Upper lobe of right lung (tissue), 1 donor: ENCODE results near the gene KIF21B. TPM values are rescaled to one million over a fixed set of nuclear protein-coding genes. Genes with fewer than 3 reads are reported as not detected.

Source experiments
- ATAC-seq: fragments of 200-7000 bp; cut with Tn5 transposase; one replicate; pipeline ENCODE4 v1.9.1; 2020; ENCODE audit warnings: mild to moderate bottlenecking, moderate library complexity
- DNase-seq: peaks from one replicate; pipeline ENCODE4 v3.0.0-alpha.2; 2020
- H3K27ac ChIP-seq: fragments of 200-600 bp; one replicate; pipeline ENCODE4 v1.8.0; 2022
- H3K27me3 ChIP-seq: fragments of 200-600 bp; one replicate; pipeline ENCODE4 v1.8.0; 2022; ENCODE audit warnings: mild to moderate bottlenecking
- H3K36me3 ChIP-seq: fragments of 200-600 bp; one replicate; pipeline ENCODE4 v1.8.0; 2022
- H3K4me1 ChIP-seq: fragments of 200-600 bp; one replicate; pipeline ENCODE4 v1.8.0; 2022
- H3K4me3 ChIP-seq: fragments of 200-600 bp; one replicate; pipeline ENCODE4 v1.8.0; 2022; ENCODE audit warnings: mild to moderate bottlenecking
- H3K9me3 ChIP-seq: fragments of 200-600 bp; one replicate; pipeline ENCODE4 v1.8.0; 2022
- CTCF ChIP-seq: fragments of 200-600 bp; IDR thresholded peaks from one replicate; pipeline ENCODE4 v1.8.0; 2022; ENCODE audit warnings: antibody characterized with exemption
- intact Hi-C: fragments of 100-400 bp; cut with DNase I; formaldehyde crosslinking; loops from one replicate; pipeline ENCODE4 v1.11.0; 2022
- total RNA-seq: library from RNA; stranded (reverse); fragmentation: NEBNext Ultra II Directional; extraction: Animal tissue kit (Norgen Biotek cat#: 25700); gene quantifications from one replicate; pipeline ENCODE4 v1.2.1, GENCODE V29; 2021
- donor health status: DM: no; HTN: yes; CAD: no; lungs with severe emphysema.

The KIF21B gene
- total RNA-seq, 1 donor from 2014 or later = 5.7 TPM

- TF ChIP-seq CTCF = no peak
- Histone ChIP-seq H3K27ac (no peak overlapping the region), H3K4me1 (no peaks in the 10 kb centered on the region), H3K9me3 (no peaks in the 10 kb centered on the region), H3K4me3 (no peak overlapping the region), H3K27me3 (no peaks in the 10 kb centered on the region), H3K36me3 (peaks cover 5% of the 10 kb centered on the region)
- DNase-seq (no peak), ATAC-seq (no peak)
- intact Hi-C loops = no loop called here
Observed at GRCh38 chr1:201001962-201002361, 21.6 kb downstream of the KIF21B start.

DNA sequence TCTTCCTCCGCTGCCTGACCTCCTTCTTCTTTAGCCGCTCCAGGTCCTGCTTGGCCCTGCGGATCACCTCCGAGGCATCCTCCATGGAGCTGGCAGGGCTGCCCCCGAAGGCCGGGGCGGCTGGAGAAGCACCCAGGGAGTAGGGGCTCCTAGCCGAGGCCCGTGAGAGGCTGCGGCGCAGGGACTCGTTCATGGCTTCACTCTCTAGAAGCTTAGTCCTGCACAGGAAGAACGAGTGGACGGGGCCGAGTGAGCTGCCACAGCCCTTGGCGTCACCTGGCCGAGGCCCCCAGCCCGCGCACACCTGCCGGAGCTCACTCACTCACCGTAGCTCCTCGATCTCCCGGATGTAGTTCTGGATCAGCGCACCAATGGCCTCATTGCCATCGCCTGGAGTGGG lies 23.1 kb downstream of the KIF21B start:
- H3K36me3 ChIP-seq = peaks cover 5% of the 10 kb centered on the region

GRCh38 chr1:200999667-201000066 lies 23.8 kb downstream of the KIF21B start:
- Histone ChIP-seq H3K36me3 (peaks cover 5% of the 10 kb centered on the region), H3K27me3 (no peaks in the 10 kb centered on the region), H3K27ac (no peak overlapping the region), H3K4me1 (no peaks in the 10 kb centered on the region), H3K9me3 (no peaks in the 10 kb centered on the region), H3K4me3 (no peak overlapping the region)
- DNase-seq (no peak), ATAC-seq (no peak)
- intact Hi-C loops = no loop called here
- TF ChIP-seq CTCF = no peak

More for the DNA sequence above, 23.1 kb downstream of the KIF21B start:
- DNase-seq = no peak
- ATAC-seq = no peak
- no peak for TF ChIP-seq CTCF
- Histone ChIP-seq H3K9me3 (no peaks in the 10 kb centered on the region), H3K27ac (no peak overlapping the region), H3K4me3 (no peak overlapping the region), H3K27me3 (no peaks in the 10 kb centered on the region), H3K4me1 (no peaks in the 10 kb centered on the region)
- intact Hi-C loops = no loop called here

- ATAC-seq = no peak
- no peaks in the 10 kb centered on the region for H3K27me3 ChIP-seq
- no peaks in the 10 kb centered on the region for H3K9me3 ChIP-seq
- DNase-seq = no peak
- no peaks in the 10 kb centered on the region for H3K4me1 ChIP-seq
- H3K4me3 ChIP-seq = no peak overlapping the region
- peaks cover 5% of the 10 kb centered on the region for H3K36me3 ChIP-seq
- intact Hi-C loops = no loop called here
- no peak for TF ChIP-seq CTCF
- no peak overlapping the region for H3K27ac ChIP-seq
Observed at GRCh38 chr1:200998323-200998722, 25.2 kb downstream of the KIF21B start.

- DNase-seq (no peak), ATAC-seq (no peak)
- Histone ChIP-seq H3K9me3 (no peaks in the 10 kb centered on the region), H3K27ac (no peak overlapping the region), H3K4me1 (no peaks in the 10 kb centered on the region), H3K27me3 (no peaks in the 10 kb centered on the region), H3K36me3 (peaks cover 32% of the 10 kb centered on the region), H3K4me3 (no peak overlapping the region)
- intact Hi-C loops = no loop called here
- TF ChIP-seq CTCF = no peak
Observed at GRCh38 chr1:200992382-200993048, 31.0 kb downstream of the KIF21B start.

GRCh38 chr1:200991097-200991614 lies 32.4 kb downstream of the KIF21B start:
- no peaks in the 10 kb centered on the region for H3K27me3 ChIP-seq
- DNase-seq = no peak
- H3K36me3 ChIP-seq = peaks cover 43% of the 10 kb centered on the region
- no peak overlapping the region for H3K27ac ChIP-seq
- no peak for ATAC-seq
- no peaks in the 10 kb centered on the region for H3K9me3 ChIP-seq
- no peak for TF ChIP-seq CTCF
- no peak overlapping the region for H3K4me3 ChIP-seq
- no peaks in the 10 kb centered on the region for H3K4me1 ChIP-seq
- intact Hi-C loops = no loop called here
